Adrenal gland (tissue), 5 donors: ENCODE measurements around the gene PGPEP1.

Experiments
- CTCF ChIP-seq, 6 experiments: fragments of 450-650 bp in 4 of 6; fragments of 200-600 bp in 2 of 6; sonication (generic) in 1 of 6; IDR thresholded peaks; 1 replicate in 5 of 6; 2 replicates in 1 of 6; pipeline versions ENCODE4 v1.5.1 to v1.8.0; 2016 to 2021; ENCODE audit warnings: antibody characterized with exemption in 6 of 6, mild to moderate bottlenecking in 2 of 6, moderate library complexity in 1 of 6
- POLR2A ChIP-seq, 2 donors: fragments of 450-650 bp; IDR thresholded peaks; one replicate each; pipeline ENCODE4 v1.6.1; 2017; ENCODE audit warnings: antibody characterized with exemption in 2 of 2, mild to moderate bottlenecking in 2 of 2, moderate library complexity in 1 of 2
- donor health status: DM: no; HTN: no; CAD: no.

- TF ChIP-seq POLR2A (IDR thresholded peaks at IDR 0.05) = no peak
- no peak for TF ChIP-seq CTCF (IDR thresholded peaks at IDR 0.05)
Measured at GRCh38 chr19:18344582-18344950, 4.2 kb downstream of the PGPEP1 start.
